ENCODE results near the gene CFAP20DC. TPM values are rescaled to one million over a fixed set of nuclear protein-coding genes. Genes with fewer than 3 reads are reported as not detected.

Gene CFAP20DC
- total and polyA plus RNA-seq, 7 donors, result 0.03 TPM; not detected in 4

GRCh38 chr3:58794750-58795149 lies 255.1 kb downstream of the CFAP20DC start:
- intact Hi-C loops (cut with DNase I), result no loop called here
- Histone ChIP-seq H3K27ac (no peak overlapping the region), H3K27me3 (ENCODE audit: insufficient read depth in 3 of 3, low read length in 2 of 3) (no peaks in the 10 kb centered on the region), H3K9me3 (no peaks in the 10 kb centered on the region), H3K4me3 (no peak overlapping the region), H3K36me3 (ENCODE audit: insufficient read depth in 1 of 2, low read depth in 1 of 2) (no peaks in the 10 kb centered on the region), H3K4me1 (no peaks in the 10 kb centered on the region)
- WGBS, 3 donors, result 87 to 95% (median 90%) methylated on average over 4 of the region's 4 CpGs
- no peak for ATAC-seq
- no peak for TF ChIP-seq CTCF (IDR thresholded peaks at IDR 0.05)
- no peak for DNase-seq

- intact Hi-C loops (cut with DNase I), result no loop called here
- no peak for DNase-seq
- no peaks in the 10 kb centered on the region for H3K36me3 ChIP-seq (ENCODE audit: insufficient read depth in 1 of 2, low read depth in 1 of 2)
- TF ChIP-seq CTCF (IDR thresholded peaks at IDR 0.05), result no peak
- ATAC-seq, result no peak
- no peaks in the 10 kb centered on the region for H3K9me3 ChIP-seq
- no peak overlapping the region for H3K27ac ChIP-seq
- no peaks in the 10 kb centered on the region for H3K27me3 ChIP-seq (ENCODE audit: insufficient read depth in 3 of 3, low read length in 2 of 3)
- H3K4me1 ChIP-seq, result no peaks in the 10 kb centered on the region
- no peak overlapping the region for H3K4me3 ChIP-seq
- 88 to 93% (median 91%) methylated on average over 3 of the region's 3 CpGs for WGBS, 3 donors
These were observed 255.9 kb downstream of the CFAP20DC start for GRCh38 chr3:58793938-58794337.

GRCh38 chr3:58792921-58793451 lies 256.8 kb downstream of the CFAP20DC start:
- intact Hi-C loops (cut with DNase I), result no loop called here
- Histone ChIP-seq H3K9me3 (no peaks in the 10 kb centered on the region), H3K27me3 (ENCODE audit: insufficient read depth in 3 of 3, low read length in 2 of 3) (no peaks in the 10 kb centered on the region), H3K36me3 (ENCODE audit: insufficient read depth in 1 of 2, low read depth in 1 of 2) (no peaks in the 10 kb centered on the region), H3K27ac (no peak overlapping the region), H3K4me1 (no peaks in the 10 kb centered on the region), H3K4me3 (no peak overlapping the region)
- TF ChIP-seq CTCF (IDR thresholded peaks at IDR 0.05), result no peak
- DNase-seq (no peak), ATAC-seq (no peak)
- WGBS, 3 donors, result 61 to 73% (median 62%) methylated on average over 2 of the region's 2 CpGs

- Histone ChIP-seq H3K9me3 (peaks cover 1% of the 10 kb centered on the region), H3K4me3 (no peak overlapping the region), H3K27ac (no peak overlapping the region), H3K27me3 (ENCODE audit: insufficient read depth in 3 of 3, low read length in 2 of 3) (no peaks in the 10 kb centered on the region), H3K4me1 (no peaks in the 10 kb centered on the region), H3K36me3 (ENCODE audit: insufficient read depth in 1 of 2, low read depth in 1 of 2) (no peaks in the 10 kb centered on the region)
- no peak for DNase-seq
- intact Hi-C loops (cut with DNase I), result no loop called here
- TF ChIP-seq CTCF (IDR thresholded peaks at IDR 0.05), result no peak
- ATAC-seq, result no peak
These were observed 260.4 kb downstream of the CFAP20DC start for GRCh38 chr3:58789385-58789784.

GRCh38 chr3:58784888-58785287 lies 264.9 kb downstream of the CFAP20DC start:
- ATAC-seq (no peak), DNase-seq (no peak)
- H3K36me3 ChIP-seq (ENCODE audit: insufficient read depth in 1 of 2, low read depth in 1 of 2), result no peaks in the 10 kb centered on the region
- TF ChIP-seq CTCF (IDR thresholded peaks at IDR 0.05), result no peak
- no peak overlapping the region for H3K4me3 ChIP-seq
- WGBS, 3 donors, result 83% methylated on average over 6 of the region's 6 CpGs
- no peaks in the 10 kb centered on the region for H3K4me1 ChIP-seq
- H3K27me3 ChIP-seq (ENCODE audit: insufficient read depth in 3 of 3, low read length in 2 of 3), result no peaks in the 10 kb centered on the region
- no peak overlapping the region for H3K27ac ChIP-seq
- H3K9me3 ChIP-seq, result peaks cover 5% of the 10 kb centered on the region
- intact Hi-C loops (cut with DNase I), result no loop called here
